ENCODE data around the gene HNF1A.

The HNF1A gene

GRCh38 chr12:120959111-120959878, 19.0 kb upstream of the HNF1A start:
- no peak for DNase-seq

DNA sequence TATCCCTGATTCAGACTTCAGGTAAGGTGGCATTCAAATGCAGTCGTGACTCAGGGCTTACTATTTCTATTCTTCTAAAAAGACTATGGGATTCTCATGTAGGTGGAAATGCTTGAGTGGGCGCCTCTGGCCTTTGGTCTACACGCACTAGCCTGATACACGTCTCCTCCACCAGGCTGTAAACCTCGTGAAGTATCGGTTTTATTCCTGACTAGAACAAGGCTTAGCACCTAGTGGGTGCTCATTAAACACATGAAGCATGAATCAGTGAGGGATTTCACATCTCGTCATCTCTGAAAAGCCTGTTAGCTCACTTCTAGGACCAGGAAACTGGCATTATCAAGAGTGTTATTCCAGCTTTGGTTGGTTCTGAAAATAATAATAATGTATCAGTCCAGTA, 17.7 kb upstream of the HNF1A start:
- DNase-seq: no peak

- no peak for DNase-seq
These were observed 16.5 kb upstream of the HNF1A start for GRCh38 chr12:120961604-120962531.

GRCh38 chr12:120962532-120963020, 15.8 kb upstream of the HNF1A start:
- DNase-seq: no peak

DNA sequence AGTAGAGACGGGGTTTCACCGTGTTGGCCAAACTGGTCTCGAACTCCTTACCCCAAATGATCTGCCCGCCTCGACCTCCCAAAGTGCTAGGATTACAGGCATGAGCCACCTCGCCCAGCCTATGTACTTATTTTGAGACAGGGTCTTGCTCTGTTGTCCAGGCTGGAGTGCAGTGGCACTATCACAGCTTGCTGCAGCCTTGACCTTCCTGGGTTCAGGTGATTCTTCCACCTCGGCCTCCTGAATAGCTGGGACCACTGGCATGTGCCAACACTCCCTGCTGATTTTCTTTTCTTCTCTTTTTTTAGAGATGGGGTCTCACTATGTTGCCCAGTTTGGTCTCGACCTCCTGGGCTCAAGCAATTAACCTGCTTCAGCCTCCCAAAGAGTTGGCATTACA, 14.0 kb upstream of the HNF1A start:
- no peak for DNase-seq

GRCh38 chr12:120965534-120966091, 12.7 kb upstream of the HNF1A start:
- no peak for DNase-seq

- no peak for DNase-seq
These were observed 8.0 kb upstream of the HNF1A start for GRCh38 chr12:120970310-120970709.

DNA sequence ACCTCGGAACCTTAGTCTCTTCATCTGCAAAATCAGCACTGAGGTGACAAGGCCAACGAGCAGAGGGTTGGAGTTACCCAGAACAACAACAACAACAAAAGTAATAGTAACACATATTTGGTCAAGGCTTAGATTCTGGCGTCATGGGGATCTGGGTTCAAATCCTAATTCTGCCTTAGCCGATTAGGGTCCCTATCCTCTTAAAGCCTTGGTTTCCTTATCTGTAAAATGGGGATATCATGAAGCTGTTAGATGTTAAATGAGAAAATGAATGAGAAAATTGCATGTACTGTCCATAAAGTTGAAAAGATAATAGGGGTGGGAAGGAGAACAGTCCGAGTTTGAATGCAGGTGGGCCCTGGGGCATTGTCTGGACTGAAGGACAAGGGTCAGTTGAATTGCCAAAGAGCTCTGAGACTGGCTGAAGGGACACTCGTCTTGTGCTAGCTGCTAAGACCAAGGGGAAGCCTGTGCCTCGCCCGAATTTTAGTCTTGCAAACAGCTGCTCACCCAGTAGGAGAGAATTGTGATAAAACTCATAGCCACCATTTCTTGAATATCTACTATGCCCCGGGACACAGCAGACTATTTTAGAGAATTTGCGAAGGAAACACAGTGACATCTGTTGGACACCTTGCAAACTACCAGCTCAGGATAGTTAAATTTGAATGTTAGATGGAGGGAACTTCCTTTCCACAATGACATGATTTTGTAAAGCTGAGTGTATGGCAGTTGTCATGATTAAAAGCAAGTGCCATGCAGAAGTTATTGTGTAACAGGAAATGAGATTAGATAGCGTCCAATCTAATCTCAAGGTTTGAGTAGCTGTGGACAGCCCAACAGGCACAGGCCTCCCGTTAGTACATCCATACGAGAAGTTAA, 6.8 kb upstream of the HNF1A start:
- DNase-seq: peak; percentile 49

DNA sequence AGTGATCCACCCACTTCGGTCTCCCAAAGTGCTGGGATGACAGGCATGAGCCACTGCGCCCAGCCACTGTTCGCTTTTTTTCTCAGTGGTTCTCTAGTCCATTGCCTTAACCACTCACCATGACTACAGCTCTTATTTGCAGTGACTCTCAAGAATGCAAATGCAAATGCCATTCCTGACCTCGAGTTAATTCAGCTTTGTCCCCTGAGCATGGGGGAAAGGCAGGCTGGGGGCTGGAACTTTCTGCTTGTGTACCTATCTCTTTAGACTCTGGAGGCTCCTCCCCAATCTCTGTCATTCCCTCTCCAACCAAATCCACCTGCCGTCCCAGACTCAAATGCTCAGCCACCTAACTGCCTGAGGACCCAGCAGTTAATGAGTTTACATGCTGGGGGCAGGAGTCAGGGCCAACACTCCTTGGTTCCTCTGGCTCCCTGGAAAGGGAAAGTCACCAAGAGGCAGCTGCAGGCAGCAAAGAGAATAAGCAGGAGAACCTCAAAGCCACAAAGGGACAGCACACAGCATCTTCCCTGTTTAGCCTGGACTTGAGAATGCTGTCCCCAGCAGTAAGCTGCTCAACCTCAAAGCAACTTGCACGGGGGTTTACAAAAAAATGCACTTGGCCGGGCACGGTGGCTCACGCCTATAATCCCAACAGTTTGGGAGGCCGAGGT, 5.3 kb upstream of the HNF1A start:
- no peak for DNase-seq

GRCh38 chr12:120977531-120978295, 630 bp upstream of the HNF1A start:
- DNase-seq: no peak

DNA sequence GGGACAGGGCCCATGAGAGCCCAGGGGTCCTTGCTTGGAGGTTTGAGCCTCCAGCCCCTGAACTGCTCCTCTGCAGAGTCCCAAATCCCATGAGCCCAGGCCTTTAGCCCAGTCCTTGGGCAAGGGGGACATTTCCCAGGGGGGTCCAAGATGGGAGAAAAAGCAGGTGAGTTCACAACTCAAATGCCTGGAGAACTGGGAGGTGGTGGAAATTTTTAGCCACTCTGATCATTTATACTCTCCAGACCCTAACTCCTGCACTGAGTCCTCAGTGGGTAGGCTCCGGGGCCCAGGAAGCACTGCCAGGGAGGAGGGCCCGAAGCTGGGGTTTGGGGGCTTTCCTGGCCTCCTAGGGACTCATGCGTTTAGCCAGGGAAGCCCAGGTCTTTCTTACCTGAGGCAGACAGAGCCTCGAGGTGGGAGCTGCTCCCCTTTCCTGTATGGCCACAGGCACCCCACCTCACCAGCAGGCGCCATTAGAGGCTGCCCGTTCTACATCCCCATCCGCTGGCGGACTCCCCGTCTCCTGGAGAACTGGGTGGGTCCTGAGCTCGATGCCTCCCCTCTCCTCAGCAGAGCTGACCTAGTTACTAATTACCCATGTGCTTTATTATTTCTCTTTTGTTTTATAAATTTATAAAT, 998 bp downstream of the HNF1A start:
- no peak for DNase-seq

DNA sequence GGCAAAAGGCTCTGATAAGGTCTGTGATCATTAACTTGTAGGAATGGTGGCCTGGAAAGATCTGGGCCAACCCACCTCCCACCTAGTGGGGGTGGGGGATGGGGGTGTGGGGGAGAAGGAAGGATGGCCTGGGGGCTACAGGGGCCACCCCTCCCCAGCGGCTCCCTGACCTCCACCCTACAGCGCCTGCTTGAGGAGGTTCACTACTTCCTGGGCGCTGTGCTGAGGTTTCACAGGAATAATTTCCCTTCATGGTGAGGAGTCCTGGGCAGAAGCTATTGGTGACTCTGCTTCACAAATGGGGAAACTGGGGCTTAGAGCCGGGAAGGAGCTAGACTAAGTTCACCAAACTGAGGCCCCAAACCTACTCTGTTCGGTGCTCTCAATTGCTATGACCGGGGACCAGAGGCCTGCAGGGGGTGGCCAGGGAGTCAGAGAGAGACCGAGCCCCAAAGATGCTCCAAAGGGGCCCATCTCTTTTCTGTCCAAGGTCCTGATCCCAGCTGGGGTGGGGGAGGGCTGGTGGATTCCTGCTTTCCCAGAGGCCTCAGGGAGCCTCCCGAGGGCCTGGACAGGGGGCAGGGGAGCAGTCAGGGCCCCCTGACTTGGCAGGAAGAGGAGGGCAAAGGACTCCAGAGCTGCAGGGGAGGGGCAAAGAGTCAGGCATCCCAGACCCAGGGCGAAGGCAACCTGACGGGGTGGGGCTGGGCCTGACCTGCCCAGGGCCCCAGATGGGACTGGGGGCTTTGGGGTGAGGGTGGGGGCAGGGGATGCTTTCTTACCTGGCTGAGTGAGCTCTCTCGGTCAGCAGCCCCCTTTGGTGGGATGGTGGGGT, 1.7 kb downstream of the HNF1A start:
- DNase-seq: no peak

- no peak for DNase-seq
These were observed 2.5 kb downstream of the HNF1A start for GRCh38 chr12:120980800-120981368.

DNA sequence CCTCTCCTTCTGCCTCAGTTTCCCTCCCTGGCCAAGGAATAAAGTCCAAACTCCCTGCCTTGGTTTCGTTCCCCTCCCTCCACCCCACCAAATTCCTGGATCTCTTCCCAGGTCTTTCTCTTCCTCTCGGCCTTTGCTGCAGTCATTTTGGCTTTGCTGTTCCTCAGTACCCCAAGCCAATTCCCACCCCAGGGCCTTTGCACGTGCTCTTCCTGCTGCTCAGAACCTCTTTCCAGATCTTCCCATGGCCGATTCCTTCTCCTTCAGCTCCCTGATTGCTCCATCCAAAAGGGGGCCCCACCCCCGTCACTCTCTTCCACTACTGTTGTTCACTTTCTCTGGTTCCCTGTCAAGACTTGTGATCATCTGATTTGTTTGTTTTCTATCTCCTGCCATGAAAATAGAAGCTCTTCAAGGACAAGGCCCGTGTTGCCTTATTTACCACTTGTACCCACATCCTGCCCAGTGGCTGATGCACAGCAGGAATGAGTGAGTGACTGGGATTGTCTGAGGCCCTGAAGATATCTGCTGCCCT, 3.1 kb downstream of the HNF1A start:
- no peak for DNase-seq

DNA sequence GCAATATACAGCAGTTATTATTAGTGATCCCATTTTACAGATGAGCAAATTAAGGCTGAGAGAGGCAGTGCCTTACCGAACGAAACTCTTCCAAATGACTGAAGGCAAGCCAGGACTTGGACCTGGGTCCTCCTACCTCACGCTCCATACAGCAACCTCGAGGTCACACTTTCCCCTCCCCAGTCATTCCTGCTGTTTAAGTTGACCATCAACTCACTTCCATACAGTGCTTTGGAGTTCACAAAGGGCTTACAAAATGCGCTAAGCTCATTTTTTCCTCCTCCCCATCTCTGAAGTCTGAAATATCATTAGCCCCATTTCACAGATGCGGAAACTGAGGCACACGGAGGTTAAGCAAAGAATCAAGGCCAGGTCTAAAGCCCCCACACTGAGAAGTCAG, 4.3 kb downstream of the HNF1A start:
- no peak for DNase-seq

- no peak for DNase-seq
These were observed 5.4 kb downstream of the HNF1A start for GRCh38 chr12:120983759-120984158.

- DNase-seq: no peak
These were observed 6.1 kb downstream of the HNF1A start for GRCh38 chr12:120984351-120984898.

- DNase-seq: no peak
These were observed 9.9 kb downstream of the HNF1A start for GRCh38 chr12:120988234-120988633.

GRCh38 chr12:120988658-120989057, 10.3 kb downstream of the HNF1A start:
- DNase-seq: no peak

All from fibroblast of skin of right quadriceps (primary cell).